Stimulated activated CD4-positive, alpha-beta T cell treated with anti-CD3 and anti-CD28 coated beads, Interleukin-4, amount 100 ng/mL, for 48 hours (primary cell): ENCODE measurements around the gene SERINC5.
"Not testable (repeated sequence)": the region's sequence is repeated elsewhere in the genome, so short reads cannot be mapped to it uniquely, and the experiment has no call there.

Experiments
- DNase-seq, 2 donors: peaks; one replicate each; pipeline ENCODE4 v3.0.0-alpha.2; 2020; ENCODE audit warnings: low read depth in 2 of 2

The SERINC5 gene

GRCh38 chr5:80255811-80256712 is at the start of gene SERINC5:
SERINC5 (minus strand) TSS chr5:80256048; CDS start chr5:80255922, 126 bp downstream.
- peak; percentile 75 to 81 for DNase-seq

DNA sequence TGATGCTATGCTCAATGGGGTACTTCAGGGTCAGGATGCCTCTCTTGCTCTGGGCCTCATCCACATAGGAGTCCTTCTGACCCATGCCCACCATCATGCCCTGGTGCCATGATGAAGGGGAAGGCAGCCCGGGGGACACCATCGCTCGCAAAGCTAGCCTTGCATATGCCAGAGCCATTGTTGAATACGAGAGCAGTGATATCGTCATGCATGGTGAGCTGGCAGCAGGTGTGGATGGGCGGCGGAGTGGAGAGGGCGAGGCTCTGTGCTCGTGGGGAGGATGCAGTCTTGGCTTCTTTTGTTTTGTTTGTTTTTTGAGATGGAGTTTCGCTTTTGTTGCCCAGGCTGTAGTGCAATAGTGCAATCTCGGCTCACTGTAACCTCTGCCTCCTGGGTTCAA is 46.8 kb upstream of the SERINC5 start:
- DNase-seq = no peak

- not testable (repeated sequence) for DNase-seq
These were observed 45.5 kb upstream of the SERINC5 start for GRCh38 chr5:80301342-80301741.

- DNase-seq = not testable (repeated sequence)
These were observed 44.9 kb upstream of the SERINC5 start for GRCh38 chr5:80300796-80301195.

- no peak for DNase-seq
These were observed 44.3 kb upstream of the SERINC5 start for GRCh38 chr5:80300125-80300524.

DNA sequence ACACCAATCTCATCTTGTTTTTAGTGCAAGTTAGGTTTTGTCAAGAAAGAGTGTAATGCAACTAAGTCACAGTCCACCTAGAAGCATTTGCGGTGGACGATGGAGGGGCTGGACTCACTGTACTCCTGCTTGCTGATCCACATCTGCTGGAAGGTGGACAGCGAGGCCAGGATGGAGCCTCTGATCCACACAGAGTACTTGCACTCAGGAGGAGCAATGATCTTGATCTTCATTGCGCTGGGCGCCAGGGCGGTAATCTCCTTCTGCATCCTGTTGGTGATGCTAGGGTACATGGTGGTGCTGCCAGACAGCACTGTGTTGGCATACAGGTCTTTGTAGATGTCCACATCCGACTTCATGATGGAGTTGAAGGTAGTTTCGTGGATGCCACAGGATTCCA is 43.8 kb upstream of the SERINC5 start:
- no peak for DNase-seq

- DNase-seq = no peak
These were observed 40.3 kb upstream of the SERINC5 start for GRCh38 chr5:80296121-80296520.

GRCh38 chr5:80291761-80292160 is 35.9 kb upstream of the SERINC5 start:
- DNase-seq = no peak

DNA sequence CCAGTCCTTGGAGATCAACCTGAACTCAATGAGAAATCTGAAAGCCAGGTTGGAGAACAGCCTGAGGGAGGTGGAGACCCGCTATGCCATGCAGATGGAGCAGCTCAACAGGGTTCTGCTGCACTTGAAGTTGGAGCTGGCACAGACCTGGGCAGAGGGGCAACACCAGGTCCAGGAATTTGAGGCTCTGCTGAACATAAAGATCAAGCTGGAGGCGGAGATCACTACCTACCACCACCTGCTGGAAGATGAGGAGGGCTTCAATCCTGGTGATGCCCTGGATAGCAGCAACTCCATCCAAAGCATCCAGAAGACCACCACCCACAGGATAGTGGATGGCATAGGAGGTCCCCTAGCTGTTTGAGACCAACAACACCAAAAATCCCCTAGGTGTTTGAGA is 33.5 kb upstream of the SERINC5 start:
- no peak for DNase-seq

GRCh38 chr5:80288177-80288576 is 32.3 kb upstream of the SERINC5 start:
- no peak for DNase-seq

- no peak for DNase-seq
These were observed 28.9 kb upstream of the SERINC5 start for GRCh38 chr5:80284720-80285119.

DNA sequence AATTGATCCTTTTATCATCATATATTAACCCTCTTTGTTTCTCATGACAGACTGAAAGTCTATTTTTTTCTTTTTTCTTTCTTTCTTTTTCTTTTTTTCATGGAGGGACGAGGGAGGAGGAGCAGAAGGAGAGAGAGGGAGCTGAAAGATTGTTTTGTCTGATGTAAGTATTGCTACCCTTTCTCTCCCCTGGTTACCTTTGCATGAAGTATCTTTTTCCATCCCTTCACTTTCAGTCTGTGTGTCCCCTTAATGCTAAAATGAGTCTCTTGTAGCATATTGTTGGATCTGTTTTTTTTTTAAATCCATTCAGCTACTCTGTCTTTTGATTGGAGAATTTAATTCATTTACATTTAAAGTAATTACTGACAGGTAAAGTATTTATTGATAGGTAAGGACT is 27.5 kb upstream of the SERINC5 start:
- no peak for DNase-seq

- DNase-seq = no peak
These were observed 26.2 kb upstream of the SERINC5 start for GRCh38 chr5:80282054-80282453.

DNA sequence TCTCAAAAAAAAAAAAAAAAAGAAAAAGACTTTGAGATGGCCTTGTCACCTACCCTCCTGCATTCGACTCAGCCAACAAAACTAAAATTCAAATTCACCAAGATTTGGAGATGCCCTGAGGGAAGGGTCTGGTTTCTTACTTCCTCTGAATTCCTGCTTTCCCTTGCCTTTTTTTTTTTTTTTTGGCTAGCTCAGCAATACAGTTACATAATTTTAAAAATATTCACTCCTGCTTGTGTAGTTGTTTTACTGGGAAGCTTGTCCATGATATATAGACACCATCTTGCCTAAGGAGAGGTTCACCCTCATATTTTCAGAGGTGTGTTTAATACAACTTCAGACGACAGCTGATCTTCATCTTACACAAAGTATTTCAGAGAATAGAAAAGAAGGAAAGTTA is 21.3 kb upstream of the SERINC5 start:
- no peak for DNase-seq

DNA sequence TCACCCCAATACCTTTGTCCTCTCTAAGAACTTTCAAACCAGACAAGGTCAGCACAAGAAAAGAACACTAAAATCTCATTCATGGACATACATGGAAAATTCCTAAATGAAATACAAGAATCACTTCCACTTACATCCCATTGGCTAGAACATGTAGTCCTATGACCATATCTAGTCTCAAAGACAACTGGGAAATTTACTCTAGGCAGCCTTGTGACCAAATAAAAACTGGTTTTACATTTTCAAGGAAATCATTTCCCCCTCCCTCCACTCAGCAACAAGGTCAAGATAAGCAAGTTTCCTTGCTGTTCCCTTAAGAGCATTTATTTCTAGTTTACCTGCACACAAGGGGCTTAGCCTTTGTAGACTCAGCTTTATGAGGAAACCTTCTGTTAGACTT is 20.3 kb upstream of the SERINC5 start:
- DNase-seq = no peak

DNA sequence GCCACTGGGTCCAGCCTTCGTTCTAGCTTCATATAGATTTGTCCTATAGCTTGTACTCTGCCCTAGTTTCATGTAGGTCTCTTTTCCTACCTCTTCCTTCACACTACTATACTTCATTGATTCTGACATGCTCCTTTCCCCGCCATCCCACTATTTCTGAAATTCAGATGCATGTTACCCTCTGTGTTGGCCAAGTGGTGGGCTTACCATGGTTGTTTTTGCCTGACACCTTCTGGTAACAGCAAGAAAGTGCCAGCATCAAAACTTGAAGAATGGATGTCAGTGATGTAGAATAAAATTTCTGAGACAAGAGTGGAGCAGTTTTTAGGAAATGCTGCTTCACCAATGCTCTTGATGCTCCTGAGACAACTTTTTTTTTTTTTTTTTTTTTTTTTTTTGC is 19.5 kb upstream of the SERINC5 start:
- DNase-seq = no peak

DNA sequence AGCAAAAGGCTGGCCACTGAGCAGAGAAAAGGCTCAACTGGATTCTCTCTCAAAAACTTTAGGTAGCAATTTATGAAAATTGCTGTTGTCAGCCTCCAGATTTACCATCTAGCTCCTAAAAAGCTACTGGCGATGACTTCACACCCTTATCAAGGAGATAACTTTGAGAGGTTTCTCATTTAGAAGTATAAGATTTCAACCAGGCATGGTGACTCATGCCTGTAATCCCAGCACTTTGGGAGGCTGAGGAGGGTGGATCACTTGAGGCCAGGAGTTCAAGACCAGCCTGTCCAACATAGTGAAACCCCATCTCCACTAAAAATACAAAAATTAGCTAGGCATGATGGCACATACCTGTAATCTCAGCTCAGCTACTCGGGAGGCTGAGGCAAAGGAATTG is 14.7 kb upstream of the SERINC5 start:
- not testable (repeated sequence) for DNase-seq

DNA sequence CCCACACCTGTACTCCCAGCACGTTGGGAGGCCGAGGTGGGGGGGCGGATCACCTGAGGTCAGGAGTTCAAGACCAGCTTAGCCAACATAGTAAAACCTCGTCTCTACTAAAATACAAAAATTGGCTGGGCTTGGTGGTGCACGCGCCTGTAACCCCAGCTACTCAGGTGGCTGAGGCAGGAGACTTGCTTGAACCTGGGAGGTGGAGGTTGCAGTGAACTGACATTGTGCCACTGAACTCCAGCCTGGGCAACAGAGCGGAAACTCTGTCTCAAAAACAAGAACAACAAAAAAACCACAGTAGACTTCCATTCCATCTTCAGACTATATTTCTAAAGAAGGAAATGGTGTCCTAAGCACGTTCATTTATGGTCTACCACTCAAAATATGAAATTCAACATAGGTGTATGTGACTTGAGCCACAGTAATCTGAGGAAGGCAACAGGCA is 14.2 kb upstream of the SERINC5 start:
- no peak for DNase-seq

DNA sequence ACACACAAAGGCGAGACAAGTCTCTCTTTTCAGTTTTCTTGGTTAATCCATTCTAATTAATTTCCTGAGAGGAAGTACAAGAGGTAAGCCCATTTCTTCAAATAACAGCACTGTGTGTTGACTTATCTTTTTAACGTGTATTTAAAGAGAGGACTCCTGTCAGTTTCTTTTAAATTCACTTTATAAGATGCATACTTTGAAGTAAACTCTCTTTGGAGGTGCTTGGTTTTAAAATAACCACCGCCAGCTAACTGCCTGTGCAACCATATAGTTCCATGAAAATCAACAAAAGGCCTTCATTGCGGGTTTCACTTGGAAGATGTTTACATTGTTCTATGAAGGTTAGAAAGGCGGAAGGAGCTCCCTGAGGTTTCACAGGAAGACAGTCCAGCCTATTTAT is 13.1 kb upstream of the SERINC5 start:
- no peak for DNase-seq

DNA sequence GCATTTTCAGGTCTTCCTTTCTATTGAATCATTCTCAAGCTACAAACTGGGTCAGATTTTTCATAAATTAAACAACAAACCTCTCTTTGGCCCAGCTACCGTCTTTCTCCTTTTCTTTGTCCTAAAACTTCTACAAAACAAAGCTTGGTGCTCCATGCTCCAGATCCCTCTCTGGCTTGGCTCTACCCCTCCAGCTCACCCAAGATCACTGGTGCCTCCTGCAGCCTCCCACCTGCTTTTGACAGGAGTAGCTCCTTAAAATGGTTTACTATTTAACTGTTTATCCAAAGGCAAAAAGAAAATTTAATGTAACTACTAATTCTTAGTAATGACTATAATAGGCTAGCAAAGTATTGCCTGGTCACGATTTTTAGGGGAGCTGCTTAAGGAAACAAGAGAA is 10.7 kb upstream of the SERINC5 start:
- DNase-seq = no peak

DNA sequence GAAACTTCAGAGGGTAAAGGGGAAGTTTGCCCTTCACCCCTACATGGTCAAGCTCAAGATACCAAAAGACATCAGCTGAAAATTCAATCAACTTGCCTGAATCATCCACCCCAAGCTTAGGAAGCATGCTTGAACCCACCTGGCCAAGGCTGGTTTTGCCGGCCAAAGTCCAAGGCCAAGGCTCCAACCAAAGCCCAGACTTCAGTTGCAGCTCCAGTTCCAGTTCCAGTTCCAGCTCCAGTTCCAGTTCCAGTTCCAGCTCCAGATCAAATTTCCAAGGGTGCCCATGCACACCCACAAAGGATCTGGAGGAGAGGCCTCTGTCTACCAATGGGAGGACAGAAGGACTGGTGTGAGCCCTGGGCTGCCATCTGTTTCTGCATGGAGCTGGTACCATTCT is 4.6 kb upstream of the SERINC5 start:
- no peak for DNase-seq

DNA sequence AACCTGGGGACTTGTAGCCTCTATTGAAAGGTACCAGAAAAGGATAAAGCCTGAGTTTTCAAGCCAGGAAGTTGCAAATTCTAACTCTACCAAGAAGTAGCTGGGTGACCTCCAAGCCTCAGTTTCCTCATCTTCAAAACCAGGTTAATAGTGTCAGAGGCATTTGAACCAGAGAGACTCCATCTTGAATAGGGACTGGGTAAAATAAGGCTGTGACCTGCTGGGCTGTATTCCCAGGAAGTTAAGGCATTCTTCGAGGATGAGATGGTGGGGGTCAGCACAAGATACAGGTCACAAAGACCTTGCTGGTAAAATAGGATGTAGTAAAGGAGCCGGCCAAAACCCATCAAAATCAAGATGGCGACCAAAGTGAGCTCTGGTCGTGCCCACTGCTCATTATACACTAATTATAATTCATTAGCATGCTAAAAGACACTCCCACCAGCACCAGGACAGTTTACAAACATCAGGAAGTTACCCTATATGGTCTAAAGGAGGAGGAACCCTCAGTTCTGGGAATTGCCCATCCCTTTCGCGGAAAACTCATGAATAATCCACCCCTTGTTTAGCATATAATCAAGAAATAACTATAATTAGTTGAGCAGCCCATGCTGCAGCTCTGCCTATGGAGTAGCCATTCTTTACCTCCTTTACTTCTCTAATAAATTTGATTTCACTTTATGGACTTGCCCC is 3.8 kb upstream of the SERINC5 start:
- no peak for DNase-seq

- DNase-seq = peak; percentile 40 to 60
These were observed 427 bp downstream of the SERINC5 start for GRCh38 chr5:80255431-80255810.
